Measurements from ENCODE around the gene EFCAB11. TPM values are rescaled to one million over a fixed set of nuclear protein-coding genes. Genes with fewer than 3 reads are reported as not detected.

The EFCAB11 gene
- total and polyA plus RNA-seq, 2 of the 4 experiments (the other 2 are of a cell fraction) = 2.2 to 5.3 TPM

DNA sequence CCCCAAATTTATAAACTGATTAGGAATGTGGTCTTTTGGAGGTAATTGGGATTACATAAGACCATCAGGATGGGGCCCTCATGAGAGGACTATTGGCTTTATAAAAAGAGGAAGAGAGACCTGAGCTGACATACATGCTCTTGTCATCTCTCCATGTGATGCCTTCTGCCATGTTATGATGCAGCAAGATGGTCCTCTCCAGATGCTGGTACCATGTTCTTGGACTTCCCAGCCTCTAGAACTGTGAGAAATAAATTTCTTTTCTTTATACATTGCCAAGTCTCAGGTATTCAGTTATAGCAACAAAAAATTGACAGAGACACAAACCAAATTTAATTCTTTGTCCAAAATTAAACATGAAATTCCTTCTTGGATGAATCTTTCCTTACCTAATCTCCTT is 92.9 kb downstream of the EFCAB11 start:
- Histone ChIP-seq H3K4me2 (ENCODE audit: low read depth, low read length) (no peak overlapping the region), H3K9ac (ENCODE audit: low read depth, low read length) (no peak overlapping the region), H2BK15ac (ENCODE audit: low read depth, low read length) (no peak overlapping the region), H3K4me1 (ENCODE audit: control insufficient read depth, insufficient read depth, low read length) (peaks cover 14% of the 10 kb centered on the region), H3K9me3 (ENCODE audit: control insufficient read depth, insufficient read depth, low read length) (peaks cover 1% of the 10 kb centered on the region; the same call in 1 of the 2 replicates), H3K4ac (ENCODE audit: low read depth, low read length) (no peak overlapping the region), H3K9me1 (ENCODE audit: insufficient read depth, low read length) (peaks cover 3% of the 10 kb centered on the region; the same call in 1 of the 2 replicates), H3K23ac (ENCODE audit: low read depth, low read length) (no peak overlapping the region), H4K5ac (ENCODE audit: low read depth, low read length) (no peak overlapping the region), H2BK20ac (ENCODE audit: low read depth, low read length) (no peak overlapping the region), H4K91ac (ENCODE audit: insufficient read depth, low read depth, low read length) (no peak overlapping the region), H3K27me3 (ENCODE audit: control insufficient read depth, insufficient read depth, low read length) (no peaks in the 10 kb centered on the region), H3K14ac (replicated peaks; ENCODE audit: low read depth, low read length) (no peak overlapping the region), H3K18ac (ENCODE audit: low read depth, low read length) (no peak overlapping the region), H3K56ac (ENCODE audit: extremely low read depth, insufficient read depth, low read length) (no peak overlapping the region), H2BK5ac (ENCODE audit: low read depth, low read length, poor library complexity, severe bottlenecking) (no peak overlapping the region), H3K79me1 (ENCODE audit: low read depth in 1 of 2, low read length in 2 of 2) (0 out of 4 replicates have a peak, but pooled peaks cover 0 to 4% of the 10 kb centered on the region in 2 experiments), H2AK9ac (replicated peaks; ENCODE audit: low read depth, low read length, poor library complexity) (no peak overlapping the region), H3K4me3 (ENCODE audit: insufficient read depth, low read depth, low read length) (no peak overlapping the region), H4K20me1 (ENCODE audit: insufficient read depth, low read length) (no peaks in the 10 kb centered on the region), H2BK120ac (ENCODE audit: low read depth, low read length) (no peak overlapping the region), H2AFZ (replicated peaks; ENCODE audit: low read length, poor library complexity) (no peak overlapping the region), H3K36me3 (ENCODE audit: control insufficient read depth, insufficient read depth, low read length) (peaks cover 1% of the 10 kb centered on the region; the same call in 1 of the 2 replicates), H3K27ac (ENCODE audit: insufficient read depth, low read length) (no peak overlapping the region), H4K8ac (ENCODE audit: low read depth in 2 of 2, low read length in 2 of 2) (no peak overlapping the region), H2AK5ac (ENCODE audit: low read depth, low read length) (no peak overlapping the region)
- ChIA-PET CTCF (no interaction called here), POLR2A (ENCODE audit: unreplicated experiment) (no interaction called here)
- in situ Hi-C loops (cut with MboI; ENCODE audit: low sequenced_read_pairs) = no loop called here
- TF ChIP-seq RFX5 (IDR thresholded peaks at IDR 0.05; ENCODE audit: low read depth, low read length) = no peak
- TF ChIP-seq CHD1 (IDR thresholded peaks at IDR 0.05; ENCODE audit: low read depth, low read length) = no peak
- no peak for ATAC-seq (ENCODE audit: low read depth)
- intact Hi-C loops (cut with micrococcal nuclease) = no loop called here
- no TSS peak for BruUV-seq (replicated peaks)
- dilution Hi-C loops (cut with HindIII; ENCODE audit: low sequenced_read_pairs, unreplicated experiment) = no loop called here
- DNase-seq = no peak
